Stomach smooth muscle (tissue), 2 donors: ENCODE data around the gene PID1.
"Not testable (repeated sequence)": the region's sequence is repeated elsewhere in the genome, so short reads cannot be mapped to it uniquely, and the experiment has no call there.

Source experiments
- H3K27ac ChIP-seq: one replicate; pipeline ENCODE4 v1.7.0; 2013; ENCODE audit warnings: mild to moderate bottlenecking, low read length, inconsistent platforms
- H3K27me3 ChIP-seq, 2 donors: one replicate each; pipeline ENCODE4 v1.7.0; 2013; ENCODE audit warnings: low read length in 2 of 2; ENCODE audit not compliant: insufficient read depth in 2 of 2, control insufficient read depth in 1 of 2
- H3K36me3 ChIP-seq, 2 donors: one replicate each; pipeline ENCODE4 v1.7.0; 2013; ENCODE audit warnings: low read length in 2 of 2; ENCODE audit not compliant: control insufficient read depth in 2 of 2, insufficient read depth in 2 of 2
- H3K4me1 ChIP-seq: one replicate; pipeline ENCODE4 v1.7.0; 2013; ENCODE audit warnings: low read length; ENCODE audit not compliant: control insufficient read depth, insufficient read depth
- H3K4me3 ChIP-seq, 2 donors: one replicate each; pipeline ENCODE4 v1.7.0; 2013; ENCODE audit warnings: low read length in 2 of 2
- H3K9ac ChIP-seq, 2 donors: one replicate each; pipeline ENCODE4 v1.7.0; 2013; ENCODE audit warnings: low read length in 2 of 2, mild to moderate bottlenecking in 1 of 2
- H3K9me3 ChIP-seq, 2 donors: one replicate each; pipeline ENCODE4 v1.7.0; 2013; ENCODE audit warnings: low read length in 2 of 2; ENCODE audit not compliant: control insufficient read depth in 2 of 2
- donor health status: healthy.
- donor health status: Pancreatic carcinoma.

Gene PID1

GRCh38 chr2:229083606-229084340, 187.3 kb downstream of the PID1 start:
- no peak overlapping the region for H3K9ac ChIP-seq
- no peaks in the 10 kb centered on the region for H3K27me3 ChIP-seq
- H3K9me3 ChIP-seq, result no peaks in the 10 kb centered on the region
- H3K36me3 ChIP-seq, result no peaks in the 10 kb centered on the region
- H3K4me1 ChIP-seq, result peaks cover 3% of the 10 kb centered on the region
- H3K4me3 ChIP-seq, result no peak overlapping the region
- H3K27ac ChIP-seq, result no peak overlapping the region

DNA sequence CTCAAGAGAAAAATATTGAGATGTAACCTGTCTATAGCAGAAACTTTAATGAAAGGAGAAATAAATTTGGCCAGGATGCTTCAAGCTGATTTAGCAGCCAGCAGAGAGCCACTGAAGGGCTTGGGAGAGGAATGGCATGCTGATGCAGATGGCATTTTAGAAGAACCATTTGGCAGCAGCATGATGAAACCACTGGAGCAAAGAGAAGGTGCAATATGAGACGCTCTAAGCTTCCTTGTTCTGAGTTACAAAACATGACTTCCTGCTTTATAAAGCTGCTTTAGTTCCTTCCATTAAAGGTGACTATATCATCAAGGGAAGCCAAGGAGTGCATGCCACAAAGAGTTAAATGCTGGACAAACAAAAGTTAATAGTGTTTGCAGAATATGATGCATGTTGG, 189.7 kb downstream of the PID1 start:
- Histone ChIP-seq H3K9ac (no peak overlapping the region), H3K4me1 (no peaks in the 10 kb centered on the region), H3K27me3 (no peaks in the 10 kb centered on the region), H3K36me3 (no peaks in the 10 kb centered on the region), H3K27ac (no peak overlapping the region), H3K4me3 (no peak overlapping the region), H3K9me3 (no peaks in the 10 kb centered on the region)

GRCh38 chr2:229080172-229080571, 190.9 kb downstream of the PID1 start:
- Histone ChIP-seq H3K9me3 (no peaks in the 10 kb centered on the region), H3K4me1 (no peaks in the 10 kb centered on the region), H3K4me3 (no peak overlapping the region), H3K27ac (no peak overlapping the region), H3K27me3 (no peaks in the 10 kb centered on the region), H3K36me3 (no peaks in the 10 kb centered on the region), H3K9ac (no peak overlapping the region)

GRCh38 chr2:229076886-229077285, 194.2 kb downstream of the PID1 start:
- H3K9me3 ChIP-seq, H3K4me1 ChIP-seq, H3K27ac ChIP-seq, H3K27me3 ChIP-seq, H3K36me3 ChIP-seq, H3K9ac ChIP-seq, H3K4me3 ChIP-seq: not testable (repeated sequence)

GRCh38 chr2:229073935-229074334, 197.2 kb downstream of the PID1 start:
- no peak overlapping the region for H3K4me3 ChIP-seq
- H3K36me3 ChIP-seq, result no peaks in the 10 kb centered on the region
- no peaks in the 10 kb centered on the region for H3K27me3 ChIP-seq
- no peak overlapping the region for H3K27ac ChIP-seq
- no peaks in the 10 kb centered on the region for H3K9me3 ChIP-seq
- no peak overlapping the region for H3K9ac ChIP-seq
- no peaks in the 10 kb centered on the region for H3K4me1 ChIP-seq

DNA sequence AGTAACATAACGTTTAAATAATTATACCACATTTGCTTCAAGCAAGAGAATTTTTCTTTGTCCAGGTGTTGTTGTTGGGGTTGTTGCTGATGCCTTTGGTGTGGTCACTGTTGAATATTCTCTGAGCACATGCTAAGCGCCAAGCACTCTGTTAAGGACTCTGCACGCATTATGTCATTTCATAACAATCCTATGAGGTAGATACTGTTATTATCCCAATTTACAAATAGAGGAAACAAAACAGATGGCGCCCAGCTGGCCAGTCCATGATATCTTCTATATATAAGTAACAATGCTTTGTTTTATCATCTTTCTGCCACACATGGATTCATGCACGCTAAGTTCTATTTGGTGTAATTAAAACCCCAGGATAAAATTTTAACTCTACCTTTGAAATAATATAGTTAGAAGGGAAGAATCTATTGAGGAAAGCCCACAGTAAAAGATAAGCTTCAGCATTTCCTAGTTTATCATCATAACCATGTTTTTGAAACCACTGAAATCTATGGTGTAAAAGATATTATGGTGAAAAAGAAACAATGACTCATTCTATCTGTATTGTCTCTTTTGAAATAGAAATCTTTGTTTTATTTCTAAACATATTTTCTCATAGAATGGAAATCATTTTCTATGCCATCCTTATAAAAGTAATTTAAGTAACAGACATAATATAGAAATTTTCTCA, 199.7 kb downstream of the PID1 start:
- Histone ChIP-seq H3K4me3 (no peak overlapping the region), H3K4me1 (no peaks in the 10 kb centered on the region), H3K36me3 (no peaks in the 10 kb centered on the region)

GRCh38 chr2:229066121-229066715, 204.9 kb downstream of the PID1 start:
- no peak overlapping the region for H3K9ac ChIP-seq
- H3K4me3 ChIP-seq, result no peak overlapping the region

More for the DNA sequence above, 199.7 kb downstream of the PID1 start:
- no peaks in the 10 kb centered on the region for H3K9me3 ChIP-seq
- no peak overlapping the region for H3K9ac ChIP-seq
- H3K27me3 ChIP-seq, result no peaks in the 10 kb centered on the region
- no peak overlapping the region for H3K27ac ChIP-seq

DNA sequence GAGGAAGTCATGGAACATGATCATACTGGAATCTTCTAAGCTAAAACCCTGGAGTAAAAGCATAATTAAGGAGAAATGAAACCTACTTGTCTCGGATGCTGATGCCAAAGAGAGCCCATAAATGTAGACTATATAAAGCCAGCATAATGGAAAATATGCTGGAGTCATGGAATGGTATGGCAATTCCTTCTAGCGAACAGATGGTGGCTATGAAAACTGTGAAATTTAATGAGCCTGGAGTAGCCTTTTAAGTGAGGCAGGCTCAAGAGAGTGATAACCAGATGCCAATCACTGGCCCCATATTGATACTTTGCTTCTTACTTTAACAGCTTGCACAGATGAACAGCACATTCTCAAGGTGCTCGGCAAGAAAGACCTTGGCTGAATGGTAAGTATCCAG, 206.3 kb downstream of the PID1 start:
- Histone ChIP-seq H3K27me3 (no peaks in the 10 kb centered on the region), H3K36me3 (no peaks in the 10 kb centered on the region), H3K4me1 (no peaks in the 10 kb centered on the region), H3K9ac (no peak overlapping the region), H3K27ac (no peak overlapping the region), H3K9me3 (no peaks in the 10 kb centered on the region), H3K4me3 (no peak overlapping the region)

More at GRCh38 chr2:229066121-229066715, 204.9 kb downstream of the PID1 start:
- H3K27ac ChIP-seq, result no peak overlapping the region
- no peaks in the 10 kb centered on the region for H3K9me3 ChIP-seq
- H3K27me3 ChIP-seq, result no peaks in the 10 kb centered on the region
- no peaks in the 10 kb centered on the region for H3K4me1 ChIP-seq
- no peaks in the 10 kb centered on the region for H3K36me3 ChIP-seq

GRCh38 chr2:229060147-229060546, 210.9 kb downstream of the PID1 start:
- Histone ChIP-seq H3K36me3 (no peaks in the 10 kb centered on the region), H3K9ac (no peak overlapping the region), H3K4me1 (no peaks in the 10 kb centered on the region), H3K4me3 (no peak overlapping the region), H3K27me3 (no peaks in the 10 kb centered on the region), H3K27ac (no peak overlapping the region), H3K9me3 (no peaks in the 10 kb centered on the region)

- H3K36me3 ChIP-seq, result no peaks in the 10 kb centered on the region
- no peak overlapping the region for H3K9ac ChIP-seq
- H3K4me1 ChIP-seq, result no peaks in the 10 kb centered on the region
- no peaks in the 10 kb centered on the region for H3K27me3 ChIP-seq
- no peak overlapping the region for H3K27ac ChIP-seq
- no peak overlapping the region for H3K4me3 ChIP-seq
- H3K9me3 ChIP-seq, result no peaks in the 10 kb centered on the region
Measured at GRCh38 chr2:229059331-229060033, 211.6 kb downstream of the PID1 start.
